ENCODE data around the gene SPECC1.
"Not testable (repeated sequence)": the region's sequence is repeated elsewhere in the genome, so short reads cannot be mapped to it uniquely, and the experiment has no call there.

The SPECC1 gene, protein sequence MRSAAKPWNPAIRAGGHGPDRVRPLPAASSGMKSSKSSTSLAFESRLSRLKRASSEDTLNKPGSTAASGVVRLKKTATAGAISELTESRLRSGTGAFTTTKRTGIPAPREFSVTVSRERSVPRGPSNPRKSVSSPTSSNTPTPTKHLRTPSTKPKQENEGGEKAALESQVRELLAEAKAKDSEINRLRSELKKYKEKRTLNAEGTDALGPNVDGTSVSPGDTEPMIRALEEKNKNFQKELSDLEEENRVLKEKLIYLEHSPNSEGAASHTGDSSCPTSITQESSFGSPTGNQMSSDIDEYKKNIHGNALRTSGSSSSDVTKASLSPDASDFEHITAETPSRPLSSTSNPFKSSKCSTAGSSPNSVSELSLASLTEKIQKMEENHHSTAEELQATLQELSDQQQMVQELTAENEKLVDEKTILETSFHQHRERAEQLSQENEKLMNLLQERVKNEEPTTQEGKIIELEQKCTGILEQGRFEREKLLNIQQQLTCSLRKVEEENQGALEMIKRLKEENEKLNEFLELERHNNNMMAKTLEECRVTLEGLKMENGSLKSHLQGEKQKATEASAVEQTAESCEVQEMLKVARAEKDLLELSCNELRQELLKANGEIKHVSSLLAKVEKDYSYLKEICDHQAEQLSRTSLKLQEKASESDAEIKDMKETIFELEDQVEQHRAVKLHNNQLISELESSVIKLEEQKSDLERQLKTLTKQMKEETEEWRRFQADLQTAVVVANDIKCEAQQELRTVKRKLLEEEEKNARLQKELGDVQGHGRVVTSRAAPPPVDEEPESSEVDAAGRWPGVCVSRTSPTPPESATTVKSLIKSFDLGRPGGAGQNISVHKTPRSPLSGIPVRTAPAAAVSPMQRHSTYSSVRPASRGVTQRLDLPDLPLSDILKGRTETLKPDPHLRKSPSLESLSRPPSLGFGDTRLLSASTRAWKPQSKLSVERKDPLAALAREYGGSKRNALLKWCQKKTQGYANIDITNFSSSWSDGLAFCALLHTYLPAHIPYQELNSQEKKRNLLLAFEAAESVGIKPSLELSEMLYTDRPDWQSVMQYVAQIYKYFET

DNA sequence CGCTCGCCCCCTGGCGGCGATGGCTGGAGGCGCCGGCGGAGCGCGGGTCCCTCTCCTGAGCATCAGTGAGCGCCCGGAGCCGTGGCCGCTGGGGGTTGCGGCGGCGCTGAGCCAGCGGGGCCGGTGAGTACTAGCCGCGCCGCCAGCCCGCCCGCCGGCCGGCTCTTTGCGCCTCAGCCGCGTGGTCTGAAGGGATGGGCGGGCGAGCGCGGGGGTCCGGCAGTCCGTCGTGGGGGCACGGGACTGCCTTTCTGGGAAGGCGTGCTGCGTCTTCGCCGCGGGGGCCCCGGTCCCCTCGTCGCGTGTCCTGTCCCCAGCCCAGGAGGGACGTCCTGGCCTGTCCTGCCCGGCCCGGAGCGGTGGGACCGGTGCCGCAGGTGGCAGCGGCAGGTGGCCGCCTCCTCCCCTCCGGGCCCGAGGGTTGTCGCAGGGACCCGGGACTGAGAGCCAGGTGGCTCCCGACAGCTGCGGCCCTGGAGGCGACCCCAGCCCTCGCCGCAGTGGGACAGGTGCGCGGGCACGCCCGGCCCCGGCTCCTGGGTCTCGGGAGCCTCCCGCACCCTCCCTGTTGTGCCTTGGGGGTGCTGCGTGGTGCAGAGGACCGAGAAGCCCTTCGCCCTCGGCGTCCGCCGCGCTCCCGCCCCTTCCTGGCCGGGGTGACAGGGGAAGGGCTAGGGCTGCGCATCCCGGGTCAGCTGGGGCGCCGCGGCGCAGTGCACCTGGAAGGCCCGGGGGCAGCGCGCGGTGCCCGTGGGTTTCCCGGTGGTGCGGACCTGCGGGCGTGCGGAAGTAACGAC is at the start of gene SPECC1:
Gene SPECC1, plus strand, starts transcription at position 58 of the 797 bp plus-strand sequence. CDS start 87,293 bp downstream, outside the sequence.
- DNase-seq = peak; percentile 92

DNA sequence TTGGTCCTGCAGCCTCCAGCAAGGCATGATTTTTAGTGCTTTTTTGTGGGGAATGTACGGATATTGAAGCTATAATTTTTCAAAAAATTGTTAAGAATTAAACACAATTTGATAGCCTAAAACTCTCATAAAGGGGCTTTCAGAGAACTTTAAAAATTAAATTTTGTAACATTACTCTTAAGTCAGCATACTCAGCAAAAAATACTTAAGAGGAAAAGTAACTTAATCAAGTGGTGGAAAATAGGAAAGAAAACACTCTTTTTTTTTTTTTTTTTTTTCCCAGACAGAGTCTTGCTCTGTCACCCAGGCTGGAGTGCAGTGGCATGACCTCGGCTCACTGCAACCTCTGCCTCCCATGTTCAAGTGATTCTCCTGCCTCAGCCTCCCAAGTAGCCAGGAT is 46.2 kb upstream of the SPECC1 start:
- DNase-seq = not testable (repeated sequence)

DNA sequence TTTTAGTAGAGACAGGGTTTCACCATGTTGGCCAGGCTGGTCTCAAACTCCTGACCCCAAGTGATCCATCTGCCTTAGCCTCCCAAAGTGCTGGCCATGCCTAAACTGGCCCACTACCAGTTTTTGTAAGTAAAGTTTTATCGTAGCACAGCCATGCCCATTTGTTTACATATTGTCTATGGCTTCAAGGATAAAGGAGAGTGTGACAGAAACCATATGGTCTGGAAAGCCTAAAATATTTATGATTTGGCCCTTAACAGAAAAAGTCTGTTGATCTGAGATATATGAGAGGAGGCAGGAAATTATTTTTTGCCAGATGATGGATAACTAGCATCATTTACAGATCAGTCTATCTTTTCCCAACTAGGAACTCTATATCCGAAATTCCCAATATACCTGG is 36.0 kb upstream of the SPECC1 start:
- no peak for DNase-seq

DNA sequence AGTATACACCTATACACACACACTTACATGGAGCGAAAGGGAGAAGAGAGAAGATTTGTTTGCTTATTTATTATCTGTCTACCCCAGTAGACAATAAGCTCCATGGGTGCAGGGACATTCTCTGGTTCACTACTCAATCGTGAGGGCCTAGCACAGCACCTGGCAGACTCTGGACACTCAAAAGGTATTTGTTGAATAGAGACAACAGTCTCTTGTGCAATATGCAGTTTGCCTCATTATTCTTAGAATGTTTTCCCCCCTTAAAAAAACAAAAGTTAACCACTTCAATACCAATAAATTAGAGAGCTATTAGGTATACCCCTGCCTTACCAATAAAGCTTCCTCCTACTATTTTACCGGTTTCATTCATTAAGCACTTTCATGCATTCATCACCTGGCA is 33.6 kb upstream of the SPECC1 start:
- DNase-seq = no peak

DNA sequence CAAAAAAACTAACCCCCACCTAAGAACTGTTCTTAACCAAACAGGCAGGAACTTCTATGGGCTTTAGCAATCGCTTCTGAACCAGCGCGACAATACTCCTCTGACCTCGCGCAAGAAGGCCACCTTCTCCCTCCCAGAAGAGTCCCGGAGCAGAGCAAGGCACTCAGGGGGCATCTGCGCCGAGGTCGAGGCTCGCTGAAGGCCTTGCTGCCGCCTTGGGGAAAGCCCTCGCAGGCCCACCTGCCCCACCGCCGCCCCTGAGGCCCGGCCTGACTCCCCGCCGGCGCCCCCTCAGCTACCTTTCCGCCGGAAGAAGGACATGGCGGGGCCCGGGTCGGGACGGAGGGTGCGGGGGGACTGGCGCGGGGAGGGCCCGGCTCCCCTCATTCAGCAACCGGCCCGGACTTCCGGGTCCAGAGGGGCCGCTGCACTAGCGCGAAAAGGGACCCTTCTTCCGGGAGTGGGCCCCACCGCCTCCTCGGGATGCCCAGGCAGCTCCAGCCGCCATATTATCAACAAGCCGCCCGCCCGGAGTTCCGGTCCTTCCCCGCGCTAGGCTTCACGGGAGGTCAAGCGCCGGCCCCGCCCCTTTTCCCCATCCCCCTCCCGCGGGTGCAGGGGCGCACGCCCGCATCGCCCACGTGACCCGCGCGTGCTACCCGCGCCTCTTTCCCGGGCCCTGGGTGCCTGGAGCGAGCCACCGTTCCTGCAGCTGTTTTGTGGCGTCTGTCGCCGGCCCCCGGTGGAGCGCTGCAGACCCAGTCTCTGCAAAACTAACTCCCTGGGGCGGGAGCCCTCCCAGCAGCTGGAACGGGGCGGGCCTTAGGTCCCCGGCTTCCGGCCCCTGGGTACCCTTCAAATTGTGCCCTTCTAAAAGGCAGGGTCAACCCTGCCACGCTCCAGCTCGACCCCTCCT is 31.6 kb upstream of the SPECC1 start, which contains the start of gene AKAP10:
Gene AKAP10, minus strand, starts transcription at position 536 of the 916 bp plus-strand sequence. Its CDS starts 149 bp downstream, at position 387.
- DNase-seq = peak; percentile 99

DNA sequence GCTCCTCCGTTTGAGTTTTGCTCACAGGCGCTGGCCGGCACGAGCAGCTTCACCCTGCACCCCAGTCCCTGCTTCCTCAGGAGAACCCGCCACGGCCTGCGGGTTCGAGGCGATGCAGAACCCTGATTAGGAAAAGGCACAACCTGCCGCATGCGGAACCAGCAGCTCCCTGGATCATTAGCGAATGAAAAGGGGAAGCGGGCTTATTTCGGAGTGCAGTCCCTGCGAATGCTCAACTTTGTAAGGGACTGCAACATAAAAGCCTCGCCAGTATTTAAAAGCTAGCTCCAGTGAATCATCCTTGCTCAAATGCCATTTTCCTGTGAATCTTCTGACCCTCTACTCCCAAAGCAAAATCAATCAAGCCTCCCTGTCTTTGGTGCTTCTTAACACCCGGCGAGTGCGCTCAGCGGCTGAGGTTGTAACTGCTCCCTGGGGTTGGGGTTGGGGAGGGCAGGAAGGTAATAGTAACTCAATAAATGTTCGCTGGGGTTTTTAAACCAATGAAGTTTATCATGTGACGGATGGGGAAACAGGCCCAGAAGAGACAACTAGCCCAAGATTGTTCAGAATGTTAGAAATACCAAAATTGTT is 30.9 kb upstream of the SPECC1 start:
- DNase-seq = peak; percentile 49

DNA sequence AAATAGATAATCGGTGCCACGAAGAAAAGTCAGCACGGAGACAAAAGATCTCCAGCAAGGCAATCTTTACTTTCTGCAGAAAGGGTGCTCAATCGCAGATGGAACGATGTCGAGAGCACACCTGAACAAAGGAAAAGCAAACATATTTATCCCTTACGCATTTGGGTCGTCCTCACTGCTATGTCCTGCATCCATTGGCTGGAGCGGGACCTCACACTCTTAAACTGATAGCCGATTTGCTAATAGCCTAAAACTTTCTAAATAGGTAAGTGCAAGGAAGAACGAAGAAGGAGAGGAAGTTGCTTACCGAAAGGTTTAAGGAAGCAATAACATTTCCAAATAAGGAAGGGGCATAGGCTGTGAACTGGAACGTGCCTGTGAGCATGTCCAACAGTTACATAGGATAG is 30.4 kb upstream of the SPECC1 start:
- no peak for DNase-seq

DNA sequence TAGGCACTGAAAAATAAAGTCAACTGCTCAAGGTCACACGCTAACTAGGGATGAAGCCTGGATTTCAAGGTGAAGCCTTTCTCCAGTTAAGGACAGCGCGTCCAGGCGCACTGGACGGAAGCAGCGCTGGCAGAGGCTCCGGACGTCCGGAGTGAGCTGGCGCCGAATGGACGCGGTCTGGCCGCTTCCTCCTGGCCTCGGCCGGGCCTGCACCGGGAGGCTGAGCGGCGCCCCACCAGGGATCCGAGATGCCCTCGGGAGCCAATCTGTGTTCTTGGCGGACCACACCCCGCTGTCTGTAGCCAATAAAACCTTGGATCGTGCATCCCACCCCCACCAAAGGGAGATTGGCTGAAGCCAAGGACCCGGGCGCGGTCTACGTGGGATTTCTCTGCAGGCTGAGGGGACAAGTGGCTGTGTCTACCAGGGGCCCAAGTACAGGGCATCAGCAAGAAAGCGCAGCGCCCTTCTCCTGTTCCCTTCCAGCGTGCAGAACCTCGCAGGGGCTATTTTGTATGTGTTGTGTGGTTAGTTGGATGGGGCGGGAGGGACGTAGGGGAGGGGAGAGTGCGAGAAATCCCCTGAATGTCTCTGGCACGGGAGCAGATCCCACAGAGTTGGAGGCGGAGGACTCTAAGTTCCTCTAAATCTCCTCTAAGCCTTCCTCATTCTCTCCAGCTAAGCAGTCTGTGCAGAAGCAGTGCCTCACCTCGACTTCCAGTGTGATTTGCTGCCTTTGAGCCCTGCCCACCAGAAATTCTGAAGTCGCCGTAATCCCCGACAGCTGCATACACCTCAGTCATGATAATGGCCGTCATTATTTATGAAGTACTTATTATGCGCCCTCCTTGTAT is 29.0 kb upstream of the SPECC1 start:
- peak; percentile 22 for DNase-seq

DNA sequence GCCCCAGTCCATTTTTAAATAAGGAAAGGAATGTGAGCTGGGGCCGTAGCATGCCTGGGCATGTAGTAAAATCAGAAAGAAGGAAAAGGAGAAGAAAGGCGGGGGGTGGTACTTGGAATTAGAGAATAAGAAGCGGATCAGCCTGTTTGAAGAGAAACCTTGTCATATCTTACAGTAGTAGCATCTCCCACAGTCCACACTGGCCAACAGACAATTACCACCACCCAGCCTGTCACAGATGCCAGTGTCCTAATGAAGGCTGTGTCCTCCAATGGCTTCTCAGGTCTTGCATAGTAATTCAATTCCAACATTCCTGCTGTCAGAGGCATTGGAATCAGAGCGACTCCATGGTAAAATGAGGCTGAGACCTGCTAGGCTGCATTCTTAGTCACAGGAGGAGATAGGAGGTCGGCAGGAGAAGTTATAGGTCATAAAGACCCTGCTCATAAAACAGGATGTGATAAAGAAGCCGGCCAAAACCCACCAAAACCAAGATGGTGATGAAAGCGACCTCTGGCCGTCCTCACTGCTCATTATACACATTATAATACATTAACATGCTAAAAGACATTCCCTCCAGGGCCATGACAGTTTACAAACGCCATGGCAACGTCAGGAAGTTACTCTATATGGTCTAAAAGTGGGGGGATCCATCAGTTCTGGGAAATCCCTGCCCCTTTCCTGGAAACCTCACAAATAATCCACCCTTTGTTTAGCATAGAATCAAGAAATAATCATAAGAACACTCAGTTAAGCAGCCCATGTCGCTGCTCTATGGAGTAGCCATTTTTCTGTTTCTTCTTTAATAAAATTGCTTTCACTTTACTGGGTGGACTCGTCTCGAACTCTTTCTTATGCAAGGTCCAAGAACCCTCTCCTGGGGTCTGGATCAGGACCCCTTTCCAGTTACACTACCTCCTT is 22.0 kb upstream of the SPECC1 start:
- DNase-seq = peak; percentile 1

DNA sequence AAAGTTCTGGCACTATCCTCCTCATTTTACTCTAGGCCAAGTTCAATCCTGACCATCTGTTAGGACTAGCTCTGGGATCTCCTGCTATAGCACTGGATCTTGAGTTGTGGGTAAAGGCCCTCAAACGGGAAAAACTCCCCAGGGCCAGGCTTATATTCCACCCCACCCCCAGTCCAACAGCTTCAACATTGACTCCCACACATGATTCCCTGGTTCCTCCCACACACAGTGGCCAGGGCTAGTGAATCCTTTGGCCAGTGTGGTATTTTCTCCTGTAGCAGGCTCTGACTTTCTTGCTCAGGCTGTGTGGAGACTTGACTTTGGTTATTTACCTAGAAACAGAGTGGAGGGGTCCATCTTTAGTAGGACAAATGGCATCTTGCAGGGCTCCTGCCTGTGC is 21.3 kb upstream of the SPECC1 start:
- no peak for DNase-seq

DNA sequence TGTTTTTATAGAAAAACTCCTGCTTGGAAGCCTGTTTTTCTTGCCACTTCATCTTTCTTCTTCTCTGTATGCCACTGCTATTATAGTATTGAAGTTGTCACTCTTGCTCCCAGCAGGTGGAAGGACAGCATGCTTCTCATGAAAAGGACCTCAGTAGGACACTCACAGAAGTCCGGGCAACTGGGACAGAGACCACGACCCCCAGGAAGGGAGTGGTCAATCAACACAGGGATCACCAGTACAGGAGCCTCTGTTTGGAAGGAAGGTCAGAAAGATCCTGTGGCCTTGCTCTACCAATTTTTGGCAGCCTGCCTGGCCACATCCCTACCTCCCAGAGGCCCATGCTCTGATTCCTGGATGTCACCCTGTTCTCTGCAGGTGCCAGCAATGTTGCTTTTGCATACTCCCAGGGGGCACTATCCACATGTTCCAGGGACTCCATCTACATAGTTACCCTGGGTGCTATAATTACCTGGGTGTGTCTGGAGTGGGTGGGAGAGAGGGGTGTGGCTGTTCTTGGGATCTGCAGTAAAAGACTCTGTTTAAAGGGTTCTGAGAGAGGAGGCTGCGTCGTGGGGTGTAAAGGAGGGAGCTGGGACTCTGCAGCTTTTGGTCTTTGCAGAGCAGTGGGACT is 17.8 kb upstream of the SPECC1 start:
- DNase-seq = peak; percentile 10

DNA sequence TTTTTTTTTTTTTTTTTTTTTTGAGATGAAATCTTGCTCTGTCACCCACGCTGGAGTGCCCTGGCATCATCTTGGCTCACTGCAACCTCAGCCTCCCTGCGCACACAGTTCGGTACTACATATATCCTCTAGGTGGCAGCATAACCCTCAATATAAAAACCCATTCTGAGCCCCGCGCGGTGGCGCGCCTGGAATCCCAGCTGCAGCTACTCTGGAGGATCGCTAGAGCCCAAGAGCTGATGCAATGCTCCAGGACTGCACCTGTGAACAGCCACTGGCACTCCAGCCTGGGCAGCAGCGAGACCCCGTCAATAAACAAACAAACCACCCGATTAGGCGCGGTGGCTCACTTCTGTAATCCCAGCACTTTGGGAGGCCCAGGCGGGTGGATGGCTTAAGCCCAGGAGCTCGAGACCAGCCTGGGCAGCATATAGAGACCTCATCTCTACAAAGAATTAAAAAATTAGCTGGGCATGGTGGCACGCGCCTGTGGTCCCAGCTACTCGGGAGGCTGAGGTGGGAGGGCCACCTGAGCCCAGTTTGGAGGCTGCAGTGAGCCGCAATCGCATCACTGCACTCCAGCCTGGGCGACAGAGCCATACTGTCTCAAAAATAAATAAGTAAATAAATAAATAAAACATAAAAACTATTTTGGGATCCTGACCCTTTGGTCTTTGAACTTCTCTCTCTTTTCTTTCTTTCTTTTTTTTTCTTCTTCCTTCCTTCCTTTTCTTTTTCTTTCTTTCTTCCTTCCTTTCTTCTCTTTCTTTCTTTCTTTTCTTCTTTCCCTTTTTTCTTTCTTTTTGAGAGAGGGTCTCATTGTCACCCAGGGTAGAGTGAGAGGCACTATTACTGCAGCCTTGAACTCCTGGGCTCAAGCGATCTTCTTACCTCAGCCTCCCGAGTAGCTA is 16.1 kb upstream of the SPECC1 start:
- DNase-seq = peak; percentile 82

DNA sequence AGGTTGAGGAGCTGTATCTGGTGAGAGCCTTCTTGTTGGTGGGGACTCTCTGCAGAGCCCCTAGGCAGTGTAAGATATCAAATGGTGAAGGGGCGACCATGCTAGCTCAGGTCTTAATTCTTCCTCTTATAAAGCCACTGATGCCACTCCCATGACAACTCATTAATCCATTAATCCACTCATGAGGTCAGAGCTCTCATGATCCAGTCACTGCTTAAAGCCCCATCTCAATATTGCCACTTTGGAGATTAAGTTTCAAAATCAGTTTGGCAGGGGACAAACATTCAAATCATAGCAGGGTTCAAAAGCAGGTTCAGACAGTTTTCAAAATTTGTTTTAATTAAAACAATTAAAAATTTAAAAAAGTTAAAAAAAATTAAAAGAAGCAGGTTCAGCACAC is 13.1 kb upstream of the SPECC1 start:
- DNase-seq = no peak

DNA sequence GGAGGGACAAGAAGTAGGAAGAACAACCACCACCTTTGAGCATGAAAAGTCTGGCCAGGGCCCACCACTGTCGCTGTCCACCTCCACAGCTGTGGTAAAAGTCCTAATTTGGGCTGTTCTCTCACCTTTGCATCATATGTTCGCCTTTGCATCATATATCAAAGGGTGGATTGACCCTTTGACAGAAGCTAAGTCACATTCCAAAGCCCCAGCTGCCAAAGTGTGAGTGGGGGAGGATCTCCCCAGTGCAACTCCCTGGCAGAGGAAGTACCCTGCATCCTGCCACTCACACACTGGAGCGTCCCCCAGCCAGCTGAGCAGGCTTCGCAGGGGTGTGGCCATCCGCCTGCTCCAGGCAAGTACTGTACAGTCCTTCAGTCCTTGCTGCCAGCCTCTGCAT is 12.7 kb upstream of the SPECC1 start:
- DNase-seq = no peak

DNA sequence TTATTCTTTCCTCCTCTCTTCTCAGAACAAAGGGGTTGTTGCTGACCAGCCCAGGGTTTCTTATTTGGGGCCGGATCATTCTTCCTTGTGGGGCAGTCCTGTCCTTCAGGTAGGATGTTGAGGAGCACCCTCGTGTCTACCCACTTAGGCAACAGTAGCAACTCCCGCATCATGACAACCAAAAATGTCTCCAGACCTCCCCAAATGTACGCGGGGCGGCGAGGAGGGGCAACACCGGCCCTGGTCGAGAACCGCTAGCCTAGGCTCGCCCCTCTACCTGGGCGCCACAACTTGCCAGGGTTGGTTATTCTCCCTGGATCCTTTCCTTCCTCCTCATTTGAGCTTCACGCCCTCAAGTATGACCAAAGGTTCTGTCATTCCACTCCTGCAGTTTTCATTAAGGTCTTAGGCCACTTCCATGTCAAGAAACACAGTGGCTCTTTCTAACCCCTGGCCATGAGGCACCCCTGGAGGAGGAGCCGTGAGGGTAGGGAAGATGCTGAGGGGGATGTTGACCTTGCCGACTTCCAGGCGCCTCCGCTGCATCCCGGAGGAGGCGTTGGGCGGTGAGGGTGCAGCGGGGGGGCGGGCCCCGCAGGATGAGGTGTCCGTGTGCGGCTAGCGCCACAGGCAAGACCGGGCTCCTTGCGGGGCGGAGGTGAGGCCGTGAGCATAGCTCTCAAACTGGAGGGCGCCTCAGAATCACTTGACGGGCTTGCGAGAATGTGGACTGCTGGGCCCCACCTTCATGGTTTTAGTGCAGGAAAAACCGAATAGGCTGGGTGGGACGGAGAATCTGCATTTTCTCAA is 712 bp upstream of the SPECC1 start:
- DNase-seq = peak; percentile 45

DNA sequence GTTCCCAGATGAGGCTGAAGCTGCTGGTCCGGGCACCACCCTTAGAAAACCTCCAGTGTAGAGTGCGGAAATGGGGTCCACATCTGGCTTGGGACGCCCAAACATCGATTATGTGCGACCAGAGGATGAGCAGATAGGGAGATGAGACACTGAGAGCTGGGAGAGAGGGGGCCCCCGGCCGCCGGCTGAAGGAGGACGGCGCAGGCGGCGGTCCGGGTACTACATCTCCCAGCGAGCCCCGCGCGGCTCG is 182 bp upstream of the SPECC1 start:
- no peak for DNase-seq

All from stimulated activated CD8-positive, alpha-beta memory T cell treated with anti-CD3 and anti-CD28 coated beads, Interleukin-4, amount 100 ng/mL, for 48 hours (primary cell).